ENCODE measurements around the gene ARFIP1.

Gene ARFIP1

GRCh38 chr4:152917543-152918395, 138.0 kb downstream of the ARFIP1 start:
- DNase-seq (ENCODE audit: low read depth, low spot score), result no peak
- TF ChIP-seq CTCF (IDR thresholded peaks at IDR 0.05; ENCODE audit: low read depth, low read length), result no peak
- H3K4me3 ChIP-seq (ENCODE audit: low read depth, low read length), result no peak overlapping the region
- in situ Hi-C loops (cut with HindIII; ENCODE audit: low sequenced_read_pairs), result no loop called here

- no peak for DNase-seq (ENCODE audit: low read depth, low spot score)
- in situ Hi-C loops (cut with HindIII; ENCODE audit: low sequenced_read_pairs), result no loop called here
- no peak overlapping the region for H3K4me3 ChIP-seq (ENCODE audit: low read depth, low read length)
- no peak for TF ChIP-seq CTCF (IDR thresholded peaks at IDR 0.05; ENCODE audit: low read depth, low read length)
These were observed 140.1 kb downstream of the ARFIP1 start for GRCh38 chr4:152919826-152920225.

- peak; percentile 40 for DNase-seq (ENCODE audit: low read depth, low spot score)
- in situ Hi-C loops (cut with HindIII; ENCODE audit: low sequenced_read_pairs), result no loop called here
- TF ChIP-seq CTCF (IDR thresholded peaks at IDR 0.05; ENCODE audit: low read depth, low read length), result no peak
- H3K4me3 ChIP-seq (ENCODE audit: low read depth, low read length), result no peak overlapping the region
These were observed 141.0 kb downstream of the ARFIP1 start for GRCh38 chr4:152920768-152921167.

GRCh38 chr4:152921284-152921683, 141.5 kb downstream of the ARFIP1 start:
- in situ Hi-C loops (cut with HindIII; ENCODE audit: low sequenced_read_pairs), result no loop called here

GRCh38 chr4:152925851-152926250, 146.1 kb downstream of the ARFIP1 start:
- H3K4me3 ChIP-seq (ENCODE audit: low read depth, low read length), result no peak overlapping the region
- in situ Hi-C loops (cut with HindIII; ENCODE audit: low sequenced_read_pairs), result no loop called here
- no peak for TF ChIP-seq CTCF (IDR thresholded peaks at IDR 0.05; ENCODE audit: low read depth, low read length)
- no peak for DNase-seq (ENCODE audit: low read depth, low spot score)

More at GRCh38 chr4:152921284-152921683, 141.5 kb downstream of the ARFIP1 start:
- TF ChIP-seq CTCF (IDR thresholded peaks at IDR 0.05; ENCODE audit: low read depth, low read length), result no peak
- no peak for DNase-seq (ENCODE audit: low read depth, low spot score)
- no peak overlapping the region for H3K4me3 ChIP-seq (ENCODE audit: low read depth, low read length)

GRCh38 chr4:152926959-152927358, 147.2 kb downstream of the ARFIP1 start:
- in situ Hi-C loops (cut with HindIII; ENCODE audit: low sequenced_read_pairs), result no loop called here

More at GRCh38 chr4:152926959-152927358, 147.2 kb downstream of the ARFIP1 start:
- no peak for DNase-seq (ENCODE audit: low read depth, low spot score)
- no peak overlapping the region for H3K4me3 ChIP-seq (ENCODE audit: low read depth, low read length)
- TF ChIP-seq CTCF (IDR thresholded peaks at IDR 0.05; ENCODE audit: low read depth, low read length), result no peak
